K562 (cell line): ENCODE results near the gene TUBE1.

ENCODE experiments used
- ELK1 ChIP-seq: sonication (generic); formaldehyde crosslinking; IDR thresholded peaks from 2 replicates; pipeline ENCODE4 v1.8.1; 2022; ENCODE audit warnings: missing genetic modification reagents
- POLR2AphosphoS5 ChIP-seq: IDR thresholded peaks from 2 replicates; pipeline ENCODE4 v1.6.1; 2011; ENCODE audit warnings: mild to moderate bottlenecking, low read depth, low read length, moderate library complexity; ENCODE audit not compliant: control insufficient read depth, insufficient read depth
- SUPT5H ChIP-seq: fragments of 450-650 bp; IDR thresholded peaks from 2 replicates; pipeline ENCODE4 v1.6.1; 2016
- ZNF512 ChIP-seq: IDR thresholded peaks from 2 replicates; pipeline ENCODE4 v1.6.1; 2016; ENCODE audit warnings: missing genetic modification characterization, missing compliant biosample characterization
- TF ChIP-seq, protein P1 (sequence below): fragments of 150-350 bp; IDR thresholded peaks from 2 replicates; pipeline ENCODE4 v1.6.1; 2014; ENCODE audit warnings: low read depth, mild to moderate bottlenecking, low read length, borderline replicate concordance

- TF ChIP-seq POLR2AphosphoS5, result no peak
- TF ChIP-seq, protein P1, sequence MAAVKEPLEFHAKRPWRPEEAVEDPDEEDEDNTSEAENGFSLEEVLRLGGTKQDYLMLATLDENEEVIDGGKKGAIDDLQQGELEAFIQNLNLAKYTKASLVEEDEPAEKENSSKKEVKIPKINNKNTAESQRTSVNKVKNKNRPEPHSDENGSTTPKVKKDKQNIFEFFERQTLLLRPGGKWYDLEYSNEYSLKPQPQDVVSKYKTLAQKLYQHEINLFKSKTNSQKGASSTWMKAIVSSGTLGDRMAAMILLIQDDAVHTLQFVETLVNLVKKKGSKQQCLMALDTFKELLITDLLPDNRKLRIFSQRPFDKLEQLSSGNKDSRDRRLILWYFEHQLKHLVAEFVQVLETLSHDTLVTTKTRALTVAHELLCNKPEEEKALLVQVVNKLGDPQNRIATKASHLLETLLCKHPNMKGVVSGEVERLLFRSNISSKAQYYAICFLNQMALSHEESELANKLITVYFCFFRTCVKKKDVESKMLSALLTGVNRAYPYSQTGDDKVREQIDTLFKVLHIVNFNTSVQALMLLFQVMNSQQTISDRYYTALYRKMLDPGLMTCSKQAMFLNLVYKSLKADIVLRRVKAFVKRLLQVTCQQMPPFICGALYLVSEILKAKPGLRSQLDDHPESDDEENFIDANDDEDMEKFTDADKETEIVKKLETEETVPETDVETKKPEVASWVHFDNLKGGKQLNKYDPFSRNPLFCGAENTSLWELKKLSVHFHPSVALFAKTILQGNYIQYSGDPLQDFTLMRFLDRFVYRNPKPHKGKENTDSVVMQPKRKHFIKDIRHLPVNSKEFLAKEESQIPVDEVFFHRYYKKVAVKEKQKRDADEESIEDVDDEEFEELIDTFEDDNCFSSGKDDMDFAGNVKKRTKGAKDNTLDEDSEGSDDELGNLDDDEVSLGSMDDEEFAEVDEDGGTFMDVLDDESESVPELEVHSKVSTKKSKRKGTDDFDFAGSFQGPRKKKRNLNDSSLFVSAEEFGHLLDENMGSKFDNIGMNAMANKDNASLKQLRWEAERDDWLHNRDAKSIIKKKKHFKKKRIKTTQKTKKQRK, result no peak
- TF ChIP-seq ELK1 (CRISPR knock-in tag), result no peak
- TF ChIP-seq ZNF512 (tag), result no peak
- TF ChIP-seq SUPT5H, result no peak
Measured at GRCh38 chr6:112114577-112115223, 27.4 kb upstream of the TUBE1 start.
